NCI-H187 treated with DMSO at 0.1 percent for 48 hours (cell line): ENCODE data around the gene INO80D.
"Not testable (repeated sequence)": the region's sequence is repeated elsewhere in the genome, so short reads cannot be mapped to it uniquely, and the experiment has no call there.

Source experiments
- DNase-seq: peaks from one replicate; lab custom pipeline; 2025; lab: John Stamatoyannopoulos, UW

Gene INO80D

GRCh38 chr2:205978728-205979127 lies 107.2 kb downstream of the INO80D start:
- DNase-seq: not testable (repeated sequence)

- not testable (repeated sequence) for DNase-seq
Observed at GRCh38 chr2:205977699-205978098, 108.3 kb downstream of the INO80D start.

- not testable (repeated sequence) for DNase-seq
Observed at GRCh38 chr2:205976934-205977659, 108.9 kb downstream of the INO80D start.

- DNase-seq: no peak
Observed at GRCh38 chr2:205976120-205976814, 109.7 kb downstream of the INO80D start.

GRCh38 chr2:205975082-205975949 lies 110.7 kb downstream of the INO80D start:
- DNase-seq: no peak

- no peak for DNase-seq
Observed at GRCh38 chr2:205972113-205972512, 113.9 kb downstream of the INO80D start.

GRCh38 chr2:205970348-205970747 lies 115.6 kb downstream of the INO80D start:
- DNase-seq: no peak

GRCh38 chr2:205969584-205969983 lies 116.4 kb downstream of the INO80D start:
- DNase-seq: no peak

- DNase-seq: no peak
Observed at GRCh38 chr2:205967391-205968075, 118.4 kb downstream of the INO80D start.

GRCh38 chr2:205965707-205966106 lies 120.3 kb downstream of the INO80D start:
- no peak for DNase-seq

GRCh38 chr2:205964111-205964761 lies 121.7 kb downstream of the INO80D start:
- DNase-seq: no peak

GRCh38 chr2:205959521-205959920 lies 126.5 kb downstream of the INO80D start:
- no peak for DNase-seq

GRCh38 chr2:205957452-205958154 lies 128.4 kb downstream of the INO80D start:
- no peak for DNase-seq

GRCh38 chr2:205954707-205955106 lies 131.3 kb downstream of the INO80D start:
- no peak for DNase-seq

- DNase-seq: no peak
Observed at GRCh38 chr2:205952282-205952681, 133.7 kb downstream of the INO80D start.

- DNase-seq: no peak
Observed at GRCh38 chr2:205948883-205949282, 137.1 kb downstream of the INO80D start.

GRCh38 chr2:205948496-205948837 lies 137.5 kb downstream of the INO80D start:
- DNase-seq: no peak

GRCh38 chr2:205947621-205948495 lies 138.1 kb downstream of the INO80D start:
- DNase-seq: no peak

GRCh38 chr2:205946226-205946625 lies 139.7 kb downstream of the INO80D start:
- no peak for DNase-seq
